Daoy (cell line): Measurements from ENCODE around the gene PLPP3. TPM values are rescaled to one million over a fixed set of nuclear protein-coding genes. Genes with fewer than 3 reads are reported as not detected.
"Not testable (repeated sequence)": the region's sequence is repeated elsewhere in the genome, so short reads cannot be mapped to it uniquely, and the experiment has no call there.

ENCODE experiments used
- DNase-seq: peaks from one replicate; pipeline ENCODE4 v3.0.0-alpha.2; 2015; ENCODE audit warnings: low read depth
- total RNA-seq: library from RNA; depleted of rRNA; stranded (reverse); fragments of >200 nt; shearing (Covaris generic); gene quantifications from 2 replicates; pipeline ENCODE4 v1.2.3, GENCODE V29; 2014; rRNA removed

The PLPP3 gene
- 2.8 and 4.6 TPM in 2 replicates for total RNA-seq

- peak; percentile 89 for DNase-seq
These were observed at the start of gene PLPP3 for GRCh38 chr1:56578963-56579875. Gene PLPP3 (minus strand): TSS chr1:56579563. CDS start chr1:56579016, 547 bp downstream.

GRCh38 chr1:56627636-56628039 is 48.3 kb upstream of the PLPP3 start:
- peak; percentile 15 for DNase-seq

DNA sequence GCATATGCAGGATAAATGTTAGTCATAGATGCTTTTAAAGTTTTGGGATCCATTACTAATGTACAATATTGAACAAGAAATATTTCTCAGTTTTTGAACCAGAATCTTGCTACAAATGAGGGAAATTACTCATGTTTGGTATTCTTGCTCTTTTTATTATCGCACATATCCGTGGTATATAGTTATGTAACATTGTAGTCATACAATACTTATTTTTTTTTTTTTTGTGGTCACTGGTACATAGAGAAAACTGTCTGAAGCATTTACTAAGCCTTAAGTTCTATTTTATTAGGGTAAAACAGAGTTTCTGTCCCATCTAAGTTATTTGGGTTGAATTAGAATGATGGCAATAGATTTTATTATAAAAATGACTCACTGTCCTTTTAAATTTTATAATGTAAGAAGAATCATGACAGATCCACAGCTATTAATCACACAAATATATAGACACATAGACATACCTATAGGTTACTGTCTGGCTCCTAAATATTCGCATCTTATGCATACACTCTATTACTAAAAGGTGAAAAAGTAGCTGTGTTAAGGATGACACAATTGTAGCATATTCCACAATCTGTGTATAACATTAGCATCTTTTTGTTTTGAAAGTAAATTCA is 47.8 kb upstream of the PLPP3 start:
- DNase-seq = no peak

- DNase-seq = no peak
These were observed 47.2 kb upstream of the PLPP3 start for GRCh38 chr1:56626546-56626945.

GRCh38 chr1:56625819-56626440 is 46.6 kb upstream of the PLPP3 start:
- DNase-seq = no peak

DNA sequence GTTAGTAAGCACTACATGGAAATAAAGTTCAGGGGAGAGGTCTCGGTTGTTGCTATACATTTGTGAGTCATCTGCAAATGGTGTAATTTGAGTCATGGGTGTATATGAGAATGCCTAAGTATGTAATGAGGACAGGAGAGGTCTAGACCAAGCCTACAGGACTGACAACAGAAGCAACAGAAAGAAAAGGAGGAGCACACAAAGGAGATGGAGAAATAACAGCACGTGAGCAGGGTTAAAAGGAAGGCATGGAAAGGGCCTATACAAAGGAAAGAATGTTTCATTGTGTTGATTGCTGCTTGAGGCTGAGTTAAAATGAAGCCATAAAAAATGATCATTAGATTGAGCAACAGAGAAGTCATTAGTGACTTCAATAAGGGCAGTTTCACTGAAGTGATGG is 37.8 kb upstream of the PLPP3 start:
- peak; percentile 37 for DNase-seq

DNA sequence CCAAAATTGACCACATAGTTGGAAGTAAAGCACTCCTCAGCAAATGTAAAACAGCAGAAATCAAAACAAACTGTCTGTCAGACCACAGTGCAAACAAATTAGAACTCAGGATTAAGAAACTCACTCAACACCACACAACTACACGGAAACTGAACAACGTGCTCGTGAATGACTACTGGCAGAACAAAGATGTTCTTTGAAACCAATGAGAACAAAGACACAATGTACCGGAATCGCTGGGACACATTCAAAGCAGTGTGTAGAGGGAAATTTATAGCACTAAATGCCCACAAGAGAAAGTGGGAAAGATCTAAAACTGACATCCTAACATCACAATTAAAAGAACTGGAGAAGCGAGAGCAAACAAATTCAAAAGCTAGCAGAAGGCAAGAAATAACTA is 31.4 kb upstream of the PLPP3 start:
- DNase-seq = not testable (repeated sequence)

DNA sequence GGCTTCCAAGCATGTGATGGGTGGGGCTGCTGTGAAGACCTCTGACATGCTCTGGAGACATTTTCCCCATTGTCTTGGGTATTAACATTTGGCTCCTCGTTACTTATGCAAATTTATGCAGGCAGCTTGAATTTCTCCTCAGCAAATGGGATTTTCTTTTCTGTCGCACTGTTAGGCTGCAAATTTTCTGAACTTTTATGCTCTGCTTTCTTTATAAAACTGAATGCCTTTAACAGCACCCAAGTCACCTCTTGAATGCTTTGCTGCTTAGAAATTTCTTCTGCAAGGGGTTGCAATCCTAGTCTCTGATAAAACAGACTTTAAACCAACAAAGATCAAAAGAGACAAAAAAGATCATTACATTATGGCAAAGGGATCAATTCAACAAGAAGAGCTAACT is 30.7 kb upstream of the PLPP3 start:
- DNase-seq = not testable (repeated sequence)

- not testable (repeated sequence) for DNase-seq
These were observed 16.2 kb upstream of the PLPP3 start for GRCh38 chr1:56595397-56596191.

DNA sequence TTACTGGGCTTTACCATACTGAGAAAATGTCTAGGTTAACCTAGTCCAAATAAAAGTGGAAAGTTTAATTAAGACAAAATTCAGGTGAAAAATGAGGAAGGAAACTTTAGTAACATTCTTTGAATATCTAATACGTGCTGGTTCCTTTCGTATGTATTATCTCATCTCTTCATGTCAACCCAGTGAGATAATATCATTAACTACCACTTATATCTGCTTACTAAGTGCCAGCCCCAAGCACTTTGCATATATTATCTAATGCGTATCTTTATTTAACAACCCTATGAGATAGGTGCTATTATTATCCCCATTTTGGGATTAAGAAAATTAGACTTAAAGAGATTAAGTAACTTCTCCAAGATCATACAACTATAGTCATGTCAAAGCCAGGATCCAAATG is 12.5 kb upstream of the PLPP3 start:
- DNase-seq = no peak

DNA sequence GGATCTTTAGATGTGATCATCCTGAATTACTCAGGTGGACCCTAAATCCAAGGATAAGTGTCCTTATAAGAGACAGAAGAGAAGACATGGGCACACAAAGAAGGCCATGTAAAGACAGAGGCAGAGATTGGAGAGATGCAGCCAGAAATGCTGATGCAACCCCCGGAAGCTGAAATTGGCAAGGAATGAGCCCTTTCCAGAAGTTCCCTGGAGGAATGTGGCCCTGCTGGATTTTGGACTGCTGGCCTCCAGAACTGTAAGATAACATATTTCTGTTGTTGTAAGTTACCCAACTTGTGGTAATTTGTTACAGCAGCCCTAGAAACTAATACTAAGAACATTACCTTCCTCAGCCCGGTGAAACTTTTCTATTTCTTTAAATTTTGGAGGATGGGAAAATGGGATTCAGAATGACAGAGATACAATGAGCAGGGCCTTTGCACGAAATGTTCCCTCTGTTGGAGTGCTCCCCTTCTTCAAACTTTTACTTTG is 11.2 kb upstream of the PLPP3 start:
- no peak for DNase-seq

- DNase-seq = no peak
These were observed 10.0 kb upstream of the PLPP3 start for GRCh38 chr1:56589369-56589768.

- DNase-seq = no peak
These were observed 7.1 kb upstream of the PLPP3 start for GRCh38 chr1:56586502-56586901.

DNA sequence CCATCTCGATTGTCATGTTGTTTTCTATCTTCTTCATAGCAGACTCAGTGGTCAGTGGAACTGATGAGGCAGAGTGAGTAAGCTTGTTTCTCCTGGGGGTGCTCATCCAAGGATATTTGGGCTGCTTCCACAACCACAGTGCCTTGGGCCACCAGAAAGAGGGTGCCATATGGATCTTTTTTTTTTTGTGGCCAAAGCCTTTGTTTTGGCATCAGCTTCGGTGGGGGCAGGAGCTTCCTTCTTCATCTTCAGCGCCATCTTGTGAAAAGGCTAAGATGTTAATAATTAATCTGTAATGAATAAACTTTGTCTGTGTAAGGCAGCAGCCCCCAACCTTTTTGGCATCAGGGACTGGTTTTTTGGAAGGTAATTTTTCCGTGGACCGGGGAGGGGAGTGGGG is 6.6 kb upstream of the PLPP3 start:
- DNase-seq = no peak

- DNase-seq = peak; percentile 52
These were observed 5.7 kb upstream of the PLPP3 start for GRCh38 chr1:56584910-56585528.

DNA sequence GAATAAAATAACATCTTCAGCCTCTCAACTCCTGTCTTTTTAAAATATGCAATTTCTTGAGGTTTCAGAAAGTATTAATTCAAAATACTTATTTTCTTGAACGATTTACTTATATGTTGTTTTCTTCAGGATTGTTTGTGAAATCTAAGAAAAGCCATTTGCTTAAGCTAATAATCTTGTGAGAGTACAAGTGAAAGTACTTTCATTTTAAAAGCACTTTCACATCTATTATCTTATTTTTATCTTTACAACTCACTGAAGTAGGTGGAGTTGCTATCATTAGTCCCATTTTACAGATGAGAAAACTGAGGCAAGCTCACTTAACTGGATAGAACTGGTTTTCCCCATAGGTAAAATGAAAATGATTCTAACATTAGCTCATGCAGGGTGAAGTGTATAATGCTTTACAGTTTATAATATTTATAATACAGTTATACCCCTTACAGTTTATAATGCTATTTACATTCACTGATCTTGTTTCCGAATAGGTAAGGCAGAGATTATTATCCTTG is 4.7 kb upstream of the PLPP3 start:
- DNase-seq = no peak

GRCh38 chr1:56580771-56581170 is 1.4 kb upstream of the PLPP3 start:
- no peak for DNase-seq

- peak; percentile 77 for DNase-seq
These were observed 1.0 kb downstream of the PLPP3 start for GRCh38 chr1:56578138-56578962.

GRCh38 chr1:56577406-56578137 is 1.8 kb downstream of the PLPP3 start:
- no peak for DNase-seq
